CD4-positive, alpha-beta T cell treated with Interleukin-4 for 4 hours (primary cell): Measurements from ENCODE around the gene FUBP3.

Experiments
- DNase-seq: peaks from one replicate; pipeline ENCODE4 v3.0.0-alpha.2; 2020

Gene FUBP3

DNA sequence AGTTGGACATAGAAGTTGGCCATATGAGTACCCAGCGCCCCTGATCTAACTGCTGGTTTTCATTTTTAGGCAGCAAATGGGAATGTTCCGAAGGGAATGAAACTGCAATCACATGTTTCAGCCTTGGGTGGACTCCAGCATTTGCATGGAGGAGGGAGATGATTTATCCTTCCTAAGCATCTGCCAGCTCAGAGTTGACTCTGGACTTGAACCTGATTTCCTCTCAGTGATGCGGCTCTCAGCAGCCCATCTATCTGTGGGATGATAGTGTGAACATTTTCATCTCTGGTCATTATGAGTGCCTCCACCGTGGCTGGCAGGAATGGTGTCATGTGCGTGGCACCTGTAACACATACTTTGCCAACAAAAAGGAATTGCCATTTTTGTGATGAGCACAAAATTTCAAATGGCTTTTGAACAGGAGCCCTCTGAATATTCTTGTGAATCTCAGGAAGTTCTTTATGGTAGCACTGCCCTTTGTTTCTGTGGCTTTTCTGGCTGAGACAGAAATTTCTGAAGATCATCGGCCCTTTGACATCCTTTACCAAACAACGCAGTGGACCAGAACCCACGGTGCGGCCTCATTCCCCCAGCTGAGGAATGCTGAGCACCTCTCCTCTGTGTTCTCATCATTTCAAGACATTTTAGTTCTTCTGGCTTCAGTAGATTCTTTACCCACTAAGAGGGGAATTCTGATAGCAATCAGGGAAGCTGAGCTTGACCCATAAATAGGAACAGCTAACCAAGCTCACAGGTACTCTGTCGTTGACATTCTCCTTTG, 28.5 kb downstream of the FUBP3 start:
- no peak for DNase-seq

DNA sequence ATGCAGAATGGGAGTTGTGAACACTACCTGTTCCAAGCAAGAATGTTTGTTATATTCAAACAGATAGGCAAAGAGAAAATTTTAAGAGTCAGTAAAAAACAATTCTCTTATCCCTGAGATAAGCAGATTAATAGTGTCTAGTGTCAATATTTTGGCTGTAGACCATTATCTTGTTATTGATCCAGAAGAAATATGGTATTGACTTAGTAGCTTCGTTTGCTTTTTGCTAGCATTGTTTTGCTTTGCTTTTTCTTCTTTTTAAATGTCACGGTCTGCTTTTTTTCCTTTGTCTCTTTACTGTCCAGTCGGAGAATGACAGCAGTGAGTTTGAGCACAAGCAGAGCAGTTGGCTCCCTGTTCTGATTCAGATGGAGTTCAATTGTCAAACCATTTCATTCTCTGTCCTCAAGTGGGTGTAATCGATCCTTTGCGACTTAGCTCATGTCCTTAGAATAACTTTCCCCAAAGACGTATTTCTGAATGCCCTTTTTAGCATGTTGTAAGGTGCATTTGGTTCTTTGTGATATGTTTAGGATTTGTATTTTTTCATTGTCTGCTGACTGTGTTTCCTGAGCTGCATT, 29.3 kb downstream of the FUBP3 start:
- DNase-seq = no peak

DNA sequence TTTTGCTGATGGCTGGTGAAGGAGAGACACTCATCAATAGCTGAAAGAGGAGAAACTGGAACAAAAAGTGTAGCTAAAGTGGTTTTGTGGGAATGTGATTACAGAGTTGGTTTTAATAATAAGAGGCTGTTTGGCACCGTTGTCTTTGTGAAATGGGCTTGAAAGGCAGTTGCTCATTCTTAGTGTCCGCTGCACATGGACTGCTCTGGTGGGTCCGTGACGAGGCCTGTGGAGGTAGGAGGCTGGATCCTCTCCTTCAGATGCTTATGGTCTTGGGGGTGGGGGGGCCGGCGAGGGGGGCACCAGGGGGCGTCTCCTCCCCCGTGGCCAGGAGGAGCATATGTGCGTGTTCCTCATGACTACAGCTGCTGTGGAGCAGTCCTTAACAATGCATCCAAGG, 29.8 kb downstream of the FUBP3 start:
- no peak for DNase-seq

DNA sequence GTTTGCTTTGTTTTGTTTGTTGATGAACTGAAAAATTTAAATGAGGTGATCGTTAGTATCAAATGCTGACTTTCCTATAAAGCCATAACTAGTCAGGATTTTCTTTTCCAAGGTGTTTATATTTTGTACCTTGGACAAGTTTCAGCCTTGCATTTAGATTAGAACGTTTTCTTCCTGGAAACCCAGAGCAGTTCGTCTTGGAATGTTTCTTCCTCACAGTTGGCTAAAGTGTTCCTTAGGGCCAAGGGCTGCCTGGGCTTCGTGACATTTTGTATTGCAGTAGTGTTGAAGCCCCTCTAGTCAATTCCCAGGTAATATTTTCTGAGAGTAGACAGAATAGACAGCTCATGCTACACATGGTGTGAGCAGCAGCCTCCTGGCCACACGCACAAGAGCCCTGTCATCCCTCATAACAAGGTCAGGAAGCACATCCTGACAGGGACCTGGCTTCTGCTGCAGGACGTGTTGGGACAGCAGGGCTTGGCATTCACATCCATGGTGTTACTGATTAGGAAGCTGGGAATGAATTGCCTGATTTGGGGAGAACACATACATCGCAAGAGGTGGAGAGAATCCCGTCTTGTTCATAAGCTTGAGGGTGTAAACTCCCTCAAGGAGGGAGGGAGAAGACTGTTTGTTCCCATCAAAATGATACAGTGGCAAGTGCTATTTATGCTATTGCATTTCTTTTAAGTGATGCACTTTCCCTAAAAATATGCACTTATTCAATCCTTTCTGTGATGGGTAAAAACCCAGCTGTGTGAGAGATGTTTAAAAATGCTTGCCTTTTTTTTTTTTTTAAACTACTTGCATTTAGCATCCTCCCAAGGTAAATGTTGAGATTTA, 31.7 kb downstream of the FUBP3 start:
- no peak for DNase-seq

DNA sequence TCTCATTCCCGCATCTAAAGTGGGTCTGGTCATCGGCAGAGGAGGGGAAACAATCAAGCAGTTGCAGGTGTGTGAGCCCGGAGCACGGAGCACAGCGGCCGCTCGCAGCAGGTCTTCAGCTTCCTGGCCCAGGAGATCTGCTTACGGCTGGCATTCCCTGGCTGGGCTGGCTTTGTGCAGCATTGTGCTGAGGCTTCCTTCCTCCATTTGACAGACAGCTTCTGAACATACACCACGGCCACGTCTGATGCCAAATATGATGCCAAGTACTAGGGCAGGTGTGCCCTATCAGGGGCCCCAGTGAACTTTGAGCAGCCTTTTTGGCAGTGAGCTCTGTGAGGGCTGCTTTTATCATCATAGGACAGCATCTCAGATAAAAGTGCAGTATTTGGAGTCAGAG, 37.1 kb downstream of the FUBP3 start:
- DNase-seq = no peak

DNA sequence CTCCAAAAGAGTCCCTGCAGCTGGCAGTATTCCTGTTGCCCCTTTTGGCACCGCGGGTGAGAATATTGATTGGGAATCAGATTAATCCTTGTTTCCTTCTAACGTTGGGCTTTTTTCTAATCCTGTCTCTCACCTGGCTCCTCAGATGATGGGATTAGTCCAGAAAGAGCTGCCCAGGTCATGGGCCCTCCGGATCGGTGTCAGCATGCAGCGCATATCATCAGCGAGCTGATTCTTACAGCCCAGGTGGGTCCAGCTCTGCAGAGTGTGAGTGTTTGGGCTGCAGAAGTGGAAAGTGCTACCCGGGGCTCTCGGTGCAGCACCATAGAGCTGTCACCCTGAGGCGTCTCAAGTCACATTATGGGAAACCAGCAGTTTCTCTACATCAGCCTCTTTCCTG, 44.1 kb downstream of the FUBP3 start:
- DNase-seq = no peak

DNA sequence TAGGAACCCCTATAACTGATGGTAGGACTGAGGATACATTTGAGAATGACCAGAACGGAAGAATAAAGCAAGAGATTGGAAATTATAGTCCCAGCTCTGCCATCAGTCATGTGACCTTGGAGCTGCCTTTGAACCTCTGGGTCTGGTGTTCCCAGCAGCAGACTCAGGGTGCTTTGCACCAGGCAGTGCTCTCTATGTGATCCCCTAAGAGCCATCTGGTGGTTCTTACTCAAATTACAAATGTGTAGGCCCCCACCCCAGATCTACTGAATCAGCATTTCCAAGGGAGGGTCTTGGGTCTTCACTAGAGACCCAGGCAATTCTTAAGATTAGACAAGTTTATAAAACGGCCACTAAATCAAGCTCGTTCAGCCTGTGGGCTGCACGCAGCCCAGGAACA, 44.8 kb downstream of the FUBP3 start:
- no peak for DNase-seq

DNA sequence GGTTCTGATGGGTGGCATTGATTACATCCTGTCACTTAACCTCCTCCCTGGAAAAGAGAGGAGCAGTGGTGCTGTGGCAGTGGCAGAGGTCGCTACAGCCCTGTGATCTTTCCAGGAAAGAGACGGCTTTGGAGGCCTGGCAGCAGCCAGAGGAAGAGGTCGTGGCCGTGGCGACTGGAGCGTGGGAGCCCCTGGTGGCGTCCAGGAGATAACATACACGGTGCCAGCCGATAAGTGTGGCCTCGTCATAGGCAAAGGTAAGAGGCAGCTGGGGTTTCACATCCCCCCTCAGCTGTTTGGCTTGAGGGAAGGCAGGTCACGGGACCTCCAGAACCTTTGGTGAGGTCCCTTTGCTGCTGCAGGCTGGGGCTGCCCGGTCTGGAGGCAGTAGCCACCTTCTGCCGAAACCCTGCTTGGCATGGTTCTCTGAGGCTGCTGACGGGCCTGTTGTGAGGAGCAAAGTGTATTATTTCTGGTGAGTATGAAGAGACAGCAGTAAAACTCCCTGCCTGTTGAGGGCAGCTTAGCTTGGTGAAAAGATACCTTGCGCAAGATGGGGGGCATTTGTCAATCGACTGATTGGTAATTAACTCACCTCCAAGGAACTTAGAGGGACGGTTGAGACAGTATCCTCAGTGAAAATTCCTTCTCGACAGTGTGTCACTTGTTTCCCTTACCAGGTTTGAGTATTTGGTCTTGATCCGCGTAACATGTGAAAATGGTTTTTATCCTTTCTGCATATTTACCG, 47.0 kb downstream of the FUBP3 start:
- no peak for DNase-seq

DNA sequence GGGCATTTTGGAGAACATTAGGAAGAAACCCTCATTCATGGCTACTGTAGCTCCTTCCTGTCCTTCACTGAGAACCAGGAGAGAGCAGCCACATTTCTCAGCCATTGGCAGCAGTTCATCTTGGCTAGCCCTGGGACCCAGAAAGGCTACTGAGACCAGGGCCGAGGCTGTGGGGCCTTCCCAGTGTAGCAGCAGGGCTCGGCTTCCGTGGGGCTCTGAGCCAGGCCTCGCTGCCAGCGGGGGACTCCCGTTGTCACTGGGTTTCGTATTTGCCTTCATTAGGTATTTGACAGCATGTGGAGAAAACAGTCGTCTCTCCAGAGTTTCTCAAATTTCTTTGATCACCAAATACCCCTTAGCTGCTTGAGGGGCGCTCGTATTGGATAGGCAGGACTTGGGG, 47.7 kb downstream of the FUBP3 start:
- DNase-seq = no peak

DNA sequence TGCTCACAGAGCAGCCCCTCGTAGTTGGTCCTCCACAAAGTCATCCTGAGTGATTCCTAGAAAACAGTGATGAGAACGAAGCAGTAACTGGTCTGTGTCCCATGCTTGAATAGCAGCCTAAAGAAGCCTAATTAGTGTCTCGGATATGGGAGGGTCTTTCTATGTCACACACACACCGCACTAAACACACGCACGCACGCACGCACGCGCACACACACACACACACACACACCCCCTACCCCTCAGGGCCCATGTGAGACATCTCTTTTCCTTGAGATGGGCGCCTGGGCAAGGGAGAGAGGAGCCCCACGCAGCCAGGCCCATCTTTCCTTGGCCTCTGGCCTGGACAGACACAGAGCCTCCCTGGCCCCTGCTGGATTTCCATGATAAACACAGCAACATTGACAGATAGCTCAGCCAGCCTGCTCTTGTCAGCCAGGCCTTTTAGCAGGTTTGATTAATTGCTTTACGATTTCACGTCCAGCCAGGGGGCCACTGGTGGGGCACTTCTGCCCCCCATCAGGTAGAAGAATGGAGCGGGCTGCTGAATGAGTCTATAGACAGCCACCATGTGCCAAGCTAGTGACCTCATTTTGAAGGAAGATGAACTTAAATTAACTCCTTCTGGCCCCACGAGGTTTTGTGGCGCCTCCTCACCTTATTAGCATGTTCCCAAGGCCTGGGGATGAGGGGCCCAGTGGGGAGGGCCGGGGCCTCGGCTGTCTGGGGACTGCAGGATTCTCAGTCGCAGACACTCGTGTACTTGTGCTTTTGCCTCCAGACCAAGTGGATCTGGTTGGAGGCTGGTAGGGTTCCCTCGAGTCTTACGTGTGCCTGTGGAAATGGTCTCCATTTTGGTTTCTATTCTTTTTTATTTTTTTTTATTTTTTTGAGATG, 48.8 kb downstream of the FUBP3 start:
- DNase-seq = no peak

DNA sequence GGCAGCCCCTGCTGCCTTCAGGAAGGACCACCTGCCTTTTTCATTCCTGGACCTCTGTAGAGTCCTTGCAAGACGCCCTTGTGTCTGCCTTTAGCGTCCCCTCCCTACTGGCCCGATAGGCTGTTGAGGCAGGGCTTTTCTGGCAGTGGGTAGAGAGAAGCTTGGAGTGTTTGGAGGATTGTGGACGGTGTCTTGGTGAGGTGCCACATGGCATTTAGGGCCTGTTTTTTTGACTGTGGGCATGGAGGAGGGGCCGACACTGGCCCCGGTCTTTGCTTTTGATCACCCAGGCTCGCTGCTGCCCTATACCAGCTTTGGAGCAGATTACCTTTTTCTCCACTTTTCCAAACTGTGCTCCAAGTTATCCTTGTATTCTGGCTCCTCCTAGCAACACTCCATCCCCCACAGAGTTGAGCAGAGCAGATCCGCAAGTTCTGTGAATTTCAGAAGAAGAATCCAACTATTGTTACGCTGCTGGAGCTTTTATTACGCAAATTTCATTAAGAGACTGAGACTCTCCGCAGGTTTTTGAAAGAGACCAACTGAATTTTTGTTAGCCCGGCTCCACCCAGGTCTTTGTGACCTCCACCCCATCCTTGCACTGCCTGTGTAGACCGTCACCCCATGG, 50.2 kb downstream of the FUBP3 start:
- DNase-seq = no peak

DNA sequence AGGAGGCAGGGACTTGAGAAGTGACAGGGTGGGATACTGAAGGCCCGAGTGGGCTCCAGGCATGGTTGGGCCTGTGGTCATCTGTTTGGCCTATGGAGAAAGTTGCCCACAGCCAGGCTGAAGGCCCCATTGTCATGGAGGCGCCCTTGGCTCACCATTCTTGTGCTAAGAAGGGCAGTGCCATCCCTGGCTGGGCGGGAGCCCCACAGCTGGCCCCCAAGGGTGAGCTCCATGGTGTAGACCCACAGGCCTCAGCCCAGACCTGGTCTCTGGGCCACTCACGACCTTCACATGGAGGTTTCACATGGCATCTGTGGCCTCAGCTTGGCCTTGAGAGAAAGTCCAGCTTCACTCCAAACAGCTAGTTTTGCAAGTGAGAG, 50.7 kb downstream of the FUBP3 start:
- no peak for DNase-seq

DNA sequence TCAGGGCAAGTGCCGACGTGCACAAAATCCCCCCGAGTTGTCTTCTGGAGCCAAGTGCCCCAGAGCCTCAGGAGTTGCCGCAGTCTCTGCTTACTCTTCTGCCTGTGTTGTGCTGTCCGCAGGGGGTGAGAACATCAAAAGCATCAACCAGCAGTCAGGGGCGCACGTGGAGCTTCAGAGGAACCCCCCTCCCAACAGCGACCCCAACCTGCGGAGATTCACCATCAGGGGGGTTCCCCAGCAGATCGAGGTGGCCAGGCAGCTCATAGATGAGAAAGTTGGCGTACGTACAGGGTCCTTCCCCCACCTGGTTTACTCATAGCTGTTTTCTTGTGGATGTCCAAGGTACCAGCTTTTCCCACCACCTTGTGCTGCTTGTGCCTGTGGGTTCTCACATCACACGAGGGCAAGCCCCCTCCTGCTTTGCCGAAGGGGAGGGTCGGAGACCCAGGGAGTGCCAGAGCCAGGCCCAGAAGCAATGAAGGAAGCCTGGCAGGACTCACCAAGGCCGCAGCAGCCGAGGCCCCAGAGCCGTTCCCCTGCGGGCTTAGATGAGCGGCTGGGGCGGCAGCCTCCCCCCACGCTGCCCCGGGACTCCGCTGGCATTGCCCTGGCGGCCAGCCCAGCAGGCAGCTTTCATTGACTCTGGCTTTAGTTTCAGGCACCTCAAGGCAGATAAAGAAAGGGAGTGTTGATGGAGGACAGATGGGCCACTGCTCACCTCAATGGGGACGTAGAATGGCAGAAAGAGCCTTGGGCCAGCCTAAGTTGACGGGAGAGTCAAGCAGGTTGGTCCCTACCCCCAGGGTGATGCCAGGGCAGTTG, 51.3 kb downstream of the FUBP3 start:
- DNase-seq = no peak

DNA sequence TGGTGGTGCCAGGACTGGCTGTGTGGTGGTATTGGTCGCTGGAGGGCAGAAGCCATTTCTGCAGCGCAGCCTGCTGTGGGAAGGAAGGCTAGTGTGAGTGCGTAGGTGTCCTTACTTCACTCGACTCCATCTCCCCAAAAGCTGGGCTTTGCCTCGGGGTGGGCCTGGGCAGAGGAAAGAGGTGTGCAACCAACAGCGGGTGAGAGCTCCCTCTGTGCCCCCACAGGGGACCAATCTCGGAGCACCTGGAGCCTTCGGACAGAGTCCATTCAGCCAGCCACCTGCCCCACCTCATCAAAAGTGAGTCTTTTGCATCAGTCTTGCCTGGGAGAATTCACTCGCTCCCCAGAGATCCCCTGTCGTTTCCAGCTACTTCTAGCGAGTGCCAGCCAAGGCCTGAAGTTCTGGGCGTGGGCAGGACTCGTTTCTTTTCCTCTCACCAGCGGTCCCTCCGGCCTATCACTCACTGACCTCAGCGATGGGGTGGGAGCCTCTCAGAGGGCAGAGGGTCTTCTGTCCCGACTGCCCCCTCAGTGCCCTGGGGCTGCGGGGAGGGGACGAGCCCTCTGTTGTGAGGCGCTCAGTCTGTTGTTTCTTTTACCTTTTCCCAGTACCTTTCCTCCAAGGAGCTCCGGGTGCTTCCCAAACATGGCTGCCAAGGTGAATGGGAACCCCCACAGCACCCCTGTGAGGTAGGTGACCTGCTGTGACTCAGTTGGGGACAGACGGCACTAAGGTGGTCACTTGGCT, 52.1 kb downstream of the FUBP3 start:
- DNase-seq = no peak

DNA sequence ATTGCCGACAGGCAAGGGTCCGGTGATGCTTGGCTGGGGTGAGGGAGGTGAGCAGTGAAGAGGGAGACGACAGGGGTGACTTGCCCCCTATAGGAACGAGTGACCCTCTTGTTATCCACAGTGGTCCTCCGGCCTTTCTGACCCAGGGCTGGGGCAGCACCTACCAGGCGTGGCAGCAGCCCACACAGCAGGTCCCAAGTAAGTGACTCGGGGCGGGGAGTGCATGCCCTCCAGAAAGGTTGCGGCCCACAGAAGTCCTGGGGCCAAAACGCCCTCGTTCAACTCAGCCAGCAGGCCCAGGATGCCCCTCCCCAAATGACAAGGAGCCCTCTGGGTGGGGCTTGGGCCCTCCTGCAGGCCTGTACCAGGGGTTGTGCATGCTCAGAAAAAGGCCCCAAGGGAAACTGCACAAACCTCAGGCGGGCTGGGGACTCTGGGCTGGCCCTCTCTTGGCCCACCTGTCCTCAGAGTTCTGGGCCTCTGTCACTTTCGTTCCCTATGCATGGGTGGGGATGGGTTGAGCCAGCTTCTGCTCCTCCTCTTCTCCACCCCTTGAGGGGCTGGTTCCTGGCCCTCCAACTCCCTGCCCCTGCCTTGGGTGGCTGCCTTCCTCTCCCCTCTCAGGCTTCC, 52.8 kb downstream of the FUBP3 start:
- DNase-seq = no peak

DNA sequence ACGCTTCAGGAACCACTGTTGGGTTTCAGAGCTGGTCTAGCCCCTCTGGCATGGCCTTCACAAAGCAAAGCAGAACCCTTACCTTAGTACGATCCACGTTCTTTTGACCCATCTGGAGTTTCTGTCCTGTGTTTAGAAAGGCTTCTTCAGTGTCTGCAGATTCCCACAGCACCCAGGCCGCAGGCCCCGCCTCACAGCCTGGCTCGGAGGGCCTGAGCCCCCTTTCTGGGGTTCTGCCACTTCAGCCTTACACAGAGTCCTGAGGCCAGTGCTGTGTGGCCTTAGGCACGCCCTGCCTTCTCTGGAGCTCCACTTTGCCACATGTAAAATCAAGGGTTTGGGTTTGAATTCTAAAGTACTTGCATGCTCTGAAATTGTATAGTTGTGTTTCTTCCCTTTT, 53.5 kb downstream of the FUBP3 start:
- DNase-seq = no peak

DNA sequence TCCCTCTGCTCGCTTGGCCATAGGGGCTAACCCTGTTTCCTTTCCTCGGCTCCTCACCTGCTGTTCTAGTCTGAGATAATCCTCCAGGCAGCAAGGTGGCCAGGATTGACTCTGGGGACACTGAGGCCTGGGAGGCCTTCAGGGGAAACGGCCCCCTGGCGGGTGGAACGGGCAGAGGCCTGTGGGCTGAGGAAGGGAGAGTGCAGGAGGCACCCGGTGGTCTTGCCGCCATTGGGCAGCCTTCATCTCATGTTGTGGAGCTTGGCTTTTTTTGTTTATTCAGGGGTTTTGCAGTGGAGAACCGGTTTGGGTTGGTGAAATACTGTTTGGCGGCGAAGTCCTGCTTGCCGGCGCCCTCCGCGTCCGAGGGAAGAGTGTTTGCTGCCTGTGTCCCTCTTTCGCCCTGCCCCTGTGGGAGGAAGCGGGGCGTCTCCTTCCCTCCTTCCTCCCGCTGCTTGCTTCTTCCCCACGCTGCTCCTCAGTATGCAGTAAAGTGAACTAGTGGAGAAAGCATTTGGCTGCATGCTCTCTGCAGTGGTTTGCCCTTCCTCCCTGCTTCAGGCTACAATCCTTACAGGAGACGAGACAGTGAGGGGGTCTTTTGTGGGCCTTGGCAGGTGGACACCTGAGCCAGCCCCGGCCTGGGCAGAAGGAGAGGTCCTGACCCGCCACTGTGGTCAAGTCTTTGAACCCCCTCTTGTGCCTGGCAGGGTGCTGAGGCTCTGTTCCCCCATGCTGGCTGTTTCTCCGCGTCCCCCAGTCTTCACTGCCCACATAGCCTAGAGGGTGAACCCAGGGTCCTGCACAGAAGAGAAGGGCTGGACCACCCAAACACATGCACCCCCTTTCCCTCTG, 54.2 kb downstream of the FUBP3 start:
- DNase-seq = no peak

DNA sequence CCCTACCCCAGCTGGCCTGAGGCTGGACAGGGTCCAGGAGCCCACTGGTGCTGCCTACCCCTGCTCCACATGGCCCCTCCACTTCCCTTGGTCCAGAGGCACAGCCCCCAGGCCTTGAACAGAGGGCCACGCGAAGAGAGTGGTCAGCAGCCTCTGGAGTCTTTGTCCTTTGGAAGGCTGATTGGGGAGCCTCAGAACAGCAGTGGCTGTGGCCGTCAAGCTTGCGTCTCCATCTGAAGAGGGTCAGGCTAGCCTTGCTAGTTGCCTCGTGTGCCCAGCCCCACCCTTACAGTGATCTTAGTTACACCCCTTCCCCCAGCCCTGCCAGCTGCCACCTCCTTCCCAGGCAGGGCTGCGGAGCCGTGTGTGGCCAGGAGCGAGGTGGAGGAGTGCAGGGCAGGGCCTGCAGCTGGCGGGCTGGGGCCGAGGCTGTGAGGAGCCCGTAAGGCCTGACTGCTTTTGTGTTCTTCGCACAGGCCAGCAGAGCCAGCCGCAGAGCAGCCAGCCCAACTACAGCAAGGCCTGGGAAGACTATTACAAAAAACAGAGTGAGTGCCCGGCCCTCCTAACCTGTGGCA, 54.9 kb downstream of the FUBP3 start:
- DNase-seq = no peak
